ENCODE data around the gene SLC2A8.
A peak's percentile ranks its signal among the peaks of the same experiment; 100 is the strongest.

SLC2A8 gene

GRCh38 chr9:127403507-127404192, 6.7 kb downstream of the SLC2A8 start:
- DNase-seq, result no peak

- DNase-seq, result no peak
Measured at GRCh38 chr9:127404631-127405030, 7.7 kb downstream of the SLC2A8 start.

GRCh38 chr9:127405344-127406125, 8.6 kb downstream of the SLC2A8 start:
- DNase-seq, result no peak

- DNase-seq, result no peak
Measured at GRCh38 chr9:127406799-127407491, 10.0 kb downstream of the SLC2A8 start.

- DNase-seq, result no peak
Measured at GRCh38 chr9:127407492-127407843, 10.5 kb downstream of the SLC2A8 start.

GRCh38 chr9:127411122-127411521, 14.2 kb downstream of the SLC2A8 start:
- DNase-seq, result no peak

- DNase-seq, result no peak
Measured at GRCh38 chr9:127415141-127415540, 18.2 kb downstream of the SLC2A8 start.

- DNase-seq, result no peak
Measured at GRCh38 chr9:127415657-127416056, 18.7 kb downstream of the SLC2A8 start.

GRCh38 chr9:127417131-127418036, 20.4 kb downstream of the SLC2A8 start:
- DNase-seq, result no peak

- peak; percentile 64 for DNase-seq
Measured at GRCh38 chr9:127418037-127418471, 21.1 kb downstream of the SLC2A8 start.

- no peak for DNase-seq
Measured at GRCh38 chr9:127419348-127419747, 22.4 kb downstream of the SLC2A8 start.

- no peak for DNase-seq
Measured at GRCh38 chr9:127421057-127421456, 24.1 kb downstream of the SLC2A8 start.

GRCh38 chr9:127422133-127422782, 25.3 kb downstream of the SLC2A8 start:
- peak; percentile 66 for DNase-seq

GRCh38 chr9:127422787-127423186, 25.8 kb downstream of the SLC2A8 start:
- no peak for DNase-seq

- DNase-seq, result no peak
Measured at GRCh38 chr9:127423476-127423933, 26.5 kb downstream of the SLC2A8 start.

- peak; percentile 92 for DNase-seq
Measured at GRCh38 chr9:127423934-127424675, 27.1 kb downstream of the SLC2A8 start, which contains the start of gene ZNF79. ZNF79 (plus strand) TSS chr9:127424382; CDS start chr9:127424788, 406 bp downstream.

GRCh38 chr9:127424676-127424999, 27.7 kb downstream of the SLC2A8 start:
- peak; percentile 38 for DNase-seq

GRCh38 chr9:127426756-127427155, 29.8 kb downstream of the SLC2A8 start:
- no peak for DNase-seq

GRCh38 chr9:127428348-127428747, 31.4 kb downstream of the SLC2A8 start:
- peak; percentile 27 for DNase-seq

GRCh38 chr9:127430415-127430814, 33.4 kb downstream of the SLC2A8 start:
- no peak for DNase-seq
